ENCODE results near the gene CD244.
"Not testable (repeated sequence)": the region's sequence is repeated elsewhere in the genome, so short reads cannot be mapped to it uniquely, and the experiment has no call there.

The CD244 gene

DNA sequence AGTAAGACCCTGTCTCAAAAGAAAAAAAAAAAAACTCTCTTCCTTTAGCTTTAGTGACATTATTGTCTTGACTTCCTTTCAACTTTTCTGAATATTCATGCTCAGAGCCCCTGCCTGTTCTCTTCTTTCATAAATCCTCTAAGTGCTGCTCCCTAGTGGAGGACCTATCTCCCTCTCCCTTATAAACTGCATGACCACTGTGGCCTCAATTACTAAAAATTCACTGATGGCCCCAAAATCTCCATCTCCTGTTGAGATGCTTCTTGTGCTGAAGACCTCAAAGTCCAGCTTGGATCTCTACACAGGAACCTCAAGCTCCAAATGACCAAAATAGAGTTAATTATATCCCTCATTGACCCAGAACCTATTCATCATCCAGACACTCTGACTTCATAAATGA is 14.5 kb upstream of the CD244 start:
- Histone ChIP-seq H3K27me3 (ENCODE audit: low read depth, low read length) (no peaks in the 10 kb centered on the region), H3K27ac (ENCODE audit: low read length) (no peak overlapping the region), H3K4me3 (ENCODE audit: low read depth in 1 of 2, low read length in 2 of 2) (no peak overlapping the region), H3K9me3 (ENCODE audit: control insufficient read depth in 1 of 2, low read length in 2 of 2) (no peaks in the 10 kb centered on the region), H3K36me3 (ENCODE audit: control insufficient read depth in 1 of 2, insufficient read depth in 2 of 2, low read length in 2 of 2) (no peaks in the 10 kb centered on the region), H3K4me1 (ENCODE audit: control insufficient read depth in 1 of 2, insufficient read depth in 2 of 2, low read length in 2 of 2) (no peaks in the 10 kb centered on the region)

DNA sequence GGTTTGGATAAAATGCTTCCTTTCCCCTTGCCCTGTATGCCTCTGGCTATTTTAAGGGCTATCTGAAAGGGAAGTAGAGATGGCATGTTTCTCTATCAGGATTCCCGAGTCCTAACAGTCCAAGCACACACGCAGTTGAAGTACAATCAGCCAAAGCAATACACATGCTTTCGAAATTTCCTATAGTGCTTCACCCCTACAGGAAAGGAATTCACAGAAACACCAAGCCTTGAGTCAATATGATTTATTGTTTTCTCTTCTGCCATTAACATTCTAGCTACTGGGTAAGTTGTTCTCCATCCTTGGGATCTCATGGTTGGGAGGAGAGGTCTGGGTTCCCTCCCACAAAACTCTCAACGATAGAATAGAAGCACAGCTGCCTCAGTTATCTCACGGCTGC is 13.6 kb upstream of the CD244 start:
- H3K4me1 ChIP-seq (ENCODE audit: control insufficient read depth in 1 of 2, insufficient read depth in 2 of 2, low read length in 2 of 2): no peaks in the 10 kb centered on the region
- H3K27ac ChIP-seq (ENCODE audit: low read length): no peak overlapping the region
- H3K4me3 ChIP-seq (ENCODE audit: low read depth in 1 of 2, low read length in 2 of 2): no peak overlapping the region
- no peaks in the 10 kb centered on the region for H3K36me3 ChIP-seq (ENCODE audit: control insufficient read depth in 1 of 2, insufficient read depth in 2 of 2, low read length in 2 of 2)
- no peaks in the 10 kb centered on the region for H3K27me3 ChIP-seq (ENCODE audit: low read depth, low read length)
- no peaks in the 10 kb centered on the region for H3K9me3 ChIP-seq (ENCODE audit: control insufficient read depth in 1 of 2, low read length in 2 of 2)

DNA sequence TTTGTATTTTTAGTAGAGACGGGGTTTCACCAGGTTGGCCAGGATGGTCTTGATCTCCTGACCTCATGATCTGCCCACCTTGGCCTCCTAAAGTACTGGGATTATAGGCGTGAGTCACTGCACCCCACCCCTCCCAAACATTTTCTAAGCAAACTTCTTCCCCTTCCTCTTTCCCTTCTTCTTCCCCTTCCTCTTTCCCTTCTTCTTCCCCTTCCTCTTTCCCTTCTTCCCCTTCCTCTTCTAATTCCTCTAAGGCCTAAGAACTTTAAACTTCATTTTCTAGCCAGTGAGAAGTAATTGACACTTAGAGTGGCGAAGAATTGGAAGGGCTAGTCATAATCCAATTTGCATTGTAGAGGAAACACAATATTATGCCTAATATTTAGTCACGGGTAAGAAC is 12.9 kb upstream of the CD244 start:
- not testable (repeated sequence) for H3K27ac ChIP-seq (ENCODE audit: low read length); H3K4me3 ChIP-seq (ENCODE audit: low read depth in 1 of 2, low read length in 2 of 2); H3K9me3 ChIP-seq (ENCODE audit: control insufficient read depth in 1 of 2, low read length in 2 of 2); H3K4me1 ChIP-seq (ENCODE audit: control insufficient read depth in 1 of 2, insufficient read depth in 2 of 2, low read length in 2 of 2); H3K27me3 ChIP-seq (ENCODE audit: low read depth, low read length); H3K36me3 ChIP-seq (ENCODE audit: control insufficient read depth in 1 of 2, insufficient read depth in 2 of 2, low read length in 2 of 2)

- H3K27ac ChIP-seq (ENCODE audit: low read length): no peak overlapping the region
- no peaks in the 10 kb centered on the region for H3K36me3 ChIP-seq (ENCODE audit: control insufficient read depth in 1 of 2, insufficient read depth in 2 of 2, low read length in 2 of 2)
- no peak overlapping the region for H3K4me3 ChIP-seq (ENCODE audit: low read depth in 1 of 2, low read length in 2 of 2)
- no peaks in the 10 kb centered on the region for H3K4me1 ChIP-seq (ENCODE audit: control insufficient read depth in 1 of 2, insufficient read depth in 2 of 2, low read length in 2 of 2)
- no peaks in the 10 kb centered on the region for H3K9me3 ChIP-seq (ENCODE audit: control insufficient read depth in 1 of 2, low read length in 2 of 2)
- H3K27me3 ChIP-seq (ENCODE audit: low read depth, low read length): no peaks in the 10 kb centered on the region
Measured at GRCh38 chr1:160874935-160875334, 12.2 kb upstream of the CD244 start.

GRCh38 chr1:160868141-160868540 is 5.5 kb upstream of the CD244 start:
- Histone ChIP-seq H3K27ac (ENCODE audit: low read length) (no peak overlapping the region), H3K27me3 (ENCODE audit: low read depth, low read length) (no peaks in the 10 kb centered on the region), H3K4me1 (ENCODE audit: control insufficient read depth in 1 of 2, insufficient read depth in 2 of 2, low read length in 2 of 2) (no peaks in the 10 kb centered on the region)

DNA sequence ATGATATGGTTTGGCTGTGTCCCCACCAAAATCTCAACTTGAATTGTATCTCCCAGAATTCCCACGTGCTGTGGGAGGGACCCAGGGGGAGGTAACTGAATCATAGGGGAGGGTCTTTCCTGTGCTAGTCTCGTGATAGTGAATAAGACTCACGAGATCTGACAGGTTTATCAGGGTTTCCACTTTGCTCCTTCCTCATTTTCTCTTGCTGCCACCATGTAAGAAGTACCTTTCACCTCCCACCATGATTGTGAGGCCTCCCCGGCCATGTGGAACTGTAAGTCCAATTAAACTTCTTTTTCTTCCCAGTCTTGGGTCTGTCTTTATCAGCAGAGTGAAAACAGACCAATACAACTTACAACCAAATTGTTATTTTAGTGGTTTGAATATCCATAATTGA is 5.0 kb upstream of the CD244 start:
- not testable (repeated sequence) for H3K27ac ChIP-seq (ENCODE audit: low read length); H3K4me3 ChIP-seq (ENCODE audit: low read depth in 1 of 2, low read length in 2 of 2); H3K36me3 ChIP-seq (ENCODE audit: control insufficient read depth in 1 of 2, insufficient read depth in 2 of 2, low read length in 2 of 2); H3K27me3 ChIP-seq (ENCODE audit: low read depth, low read length); H3K4me1 ChIP-seq (ENCODE audit: control insufficient read depth in 1 of 2, insufficient read depth in 2 of 2, low read length in 2 of 2); H3K9me3 ChIP-seq (ENCODE audit: control insufficient read depth in 1 of 2, low read length in 2 of 2)

More at GRCh38 chr1:160868141-160868540, 5.5 kb upstream of the CD244 start:
- no peaks in the 10 kb centered on the region for H3K36me3 ChIP-seq (ENCODE audit: control insufficient read depth in 1 of 2, insufficient read depth in 2 of 2, low read length in 2 of 2)
- H3K9me3 ChIP-seq (ENCODE audit: control insufficient read depth in 1 of 2, low read length in 2 of 2): no peaks in the 10 kb centered on the region
- no peak overlapping the region for H3K4me3 ChIP-seq (ENCODE audit: low read depth in 1 of 2, low read length in 2 of 2)

DNA sequence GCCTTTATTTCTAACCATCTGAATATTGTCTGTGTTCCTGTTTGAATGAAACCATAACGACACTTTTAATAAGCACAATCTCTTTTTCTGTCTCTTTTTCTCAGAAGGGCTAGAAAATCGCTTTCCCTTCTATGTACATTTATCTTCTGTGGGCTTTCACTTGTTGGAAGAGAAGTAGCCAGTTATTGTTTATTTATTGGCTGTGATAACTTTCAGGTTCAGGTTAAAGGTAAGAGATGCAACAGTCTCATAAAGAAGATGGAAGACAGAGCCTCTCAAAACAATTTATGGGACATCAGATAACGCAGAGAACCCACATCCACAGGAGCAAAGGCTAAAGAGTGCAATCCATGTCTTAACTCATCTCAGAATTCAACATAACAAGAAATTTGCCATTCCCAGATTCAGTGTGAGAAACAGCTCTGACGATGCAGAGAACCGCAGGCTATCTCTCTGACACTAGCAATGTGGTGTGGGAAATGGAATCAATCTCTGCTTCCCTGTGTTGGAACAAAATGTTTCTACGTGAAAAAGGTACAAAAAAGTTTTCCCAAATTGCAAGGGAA is 4.1 kb upstream of the CD244 start:
- H3K36me3 ChIP-seq (ENCODE audit: control insufficient read depth in 1 of 2, insufficient read depth in 2 of 2, low read length in 2 of 2): no peaks in the 10 kb centered on the region
- H3K27me3 ChIP-seq (ENCODE audit: low read depth, low read length): no peaks in the 10 kb centered on the region

DNA sequence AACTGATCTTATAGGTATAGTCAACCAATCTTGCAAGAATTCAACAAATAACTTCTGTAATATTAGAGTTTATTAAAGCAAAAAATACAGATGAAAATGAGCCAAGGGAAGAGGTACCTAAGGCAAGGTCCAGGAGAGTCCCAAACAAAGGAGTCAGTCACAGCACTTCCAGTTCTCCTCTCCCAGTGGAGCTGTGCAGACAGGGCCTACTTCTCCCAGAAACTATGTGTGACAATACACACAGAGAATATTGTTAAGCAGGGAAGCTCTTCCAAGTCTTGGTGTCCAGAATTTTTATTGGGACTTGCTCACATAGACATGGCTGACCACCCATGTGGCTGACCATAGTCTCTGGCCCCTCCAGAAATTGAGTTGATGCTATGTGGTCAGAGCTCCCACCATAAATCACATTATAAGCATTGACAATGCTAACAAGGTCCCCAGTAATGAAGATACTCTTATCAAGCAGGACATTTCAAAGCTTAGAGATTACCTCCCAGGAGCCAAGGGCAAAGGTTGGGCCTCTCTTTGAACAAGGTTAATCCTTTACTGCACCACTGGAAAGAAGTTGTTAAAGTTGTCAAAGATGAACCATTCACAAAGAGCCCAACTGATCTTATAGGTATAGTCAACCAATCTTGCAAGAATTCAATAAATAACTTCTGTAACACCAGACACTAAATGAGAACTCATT is 3.5 kb upstream of the CD244 start:
- no peaks in the 10 kb centered on the region for H3K4me1 ChIP-seq (ENCODE audit: control insufficient read depth in 1 of 2, insufficient read depth in 2 of 2, low read length in 2 of 2)
- no peaks in the 10 kb centered on the region for H3K27me3 ChIP-seq (ENCODE audit: low read depth, low read length)
- H3K27ac ChIP-seq (ENCODE audit: low read length): no peak overlapping the region

More for the DNA sequence above, 4.1 kb upstream of the CD244 start:
- Histone ChIP-seq H3K4me3 (ENCODE audit: low read depth in 1 of 2, low read length in 2 of 2) (no peak overlapping the region), H3K27ac (ENCODE audit: low read length) (no peak overlapping the region), H3K4me1 (ENCODE audit: control insufficient read depth in 1 of 2, insufficient read depth in 2 of 2, low read length in 2 of 2) (no peaks in the 10 kb centered on the region), H3K9me3 (ENCODE audit: control insufficient read depth in 1 of 2, low read length in 2 of 2) (no peaks in the 10 kb centered on the region)

GRCh38 chr1:160865337-160865736 is 2.6 kb upstream of the CD244 start:
- Histone ChIP-seq H3K4me1 (ENCODE audit: control insufficient read depth in 1 of 2, insufficient read depth in 2 of 2, low read length in 2 of 2) (no peaks in the 10 kb centered on the region), H3K27ac (ENCODE audit: low read length) (no peak overlapping the region), H3K36me3 (ENCODE audit: control insufficient read depth in 1 of 2, insufficient read depth in 2 of 2, low read length in 2 of 2) (no peaks in the 10 kb centered on the region), H3K4me3 (ENCODE audit: low read depth in 1 of 2, low read length in 2 of 2) (no peak overlapping the region), H3K27me3 (ENCODE audit: low read depth, low read length) (no peaks in the 10 kb centered on the region), H3K9me3 (ENCODE audit: control insufficient read depth in 1 of 2, low read length in 2 of 2) (no peaks in the 10 kb centered on the region)

More for the DNA sequence above, 3.5 kb upstream of the CD244 start:
- H3K4me3 ChIP-seq (ENCODE audit: low read depth in 1 of 2, low read length in 2 of 2): no peak overlapping the region
- no peaks in the 10 kb centered on the region for H3K36me3 ChIP-seq (ENCODE audit: control insufficient read depth in 1 of 2, insufficient read depth in 2 of 2, low read length in 2 of 2)
- no peaks in the 10 kb centered on the region for H3K9me3 ChIP-seq (ENCODE audit: control insufficient read depth in 1 of 2, low read length in 2 of 2)

DNA sequence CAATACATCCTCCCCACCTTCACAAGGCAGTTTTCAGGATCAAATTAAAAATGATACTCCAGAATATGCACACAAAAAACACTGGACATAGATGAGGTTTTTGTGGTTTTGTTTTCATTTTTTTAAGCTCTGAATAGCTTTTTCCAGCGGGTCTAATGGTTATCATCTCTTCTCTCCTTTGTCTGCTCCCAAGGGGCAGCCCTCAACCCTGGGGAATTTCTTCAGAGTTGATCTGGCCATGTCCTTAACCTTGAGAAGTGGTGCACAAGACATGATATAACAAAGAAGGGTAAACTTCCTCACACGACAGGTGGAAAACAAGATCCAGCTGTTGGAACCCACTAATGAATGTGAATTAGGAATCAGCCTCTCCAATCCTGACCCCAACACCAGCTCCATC is 1.5 kb upstream of the CD244 start:
- H3K27me3 ChIP-seq (ENCODE audit: low read depth, low read length): no peaks in the 10 kb centered on the region
- no peak overlapping the region for H3K27ac ChIP-seq (ENCODE audit: low read length)
- H3K4me3 ChIP-seq (ENCODE audit: low read depth in 1 of 2, low read length in 2 of 2): no peak overlapping the region
- H3K4me1 ChIP-seq (ENCODE audit: control insufficient read depth in 1 of 2, insufficient read depth in 2 of 2, low read length in 2 of 2): no peaks in the 10 kb centered on the region
- no peaks in the 10 kb centered on the region for H3K36me3 ChIP-seq (ENCODE audit: control insufficient read depth in 1 of 2, insufficient read depth in 2 of 2, low read length in 2 of 2)
- H3K9me3 ChIP-seq (ENCODE audit: control insufficient read depth in 1 of 2, low read length in 2 of 2): no peaks in the 10 kb centered on the region

- Histone ChIP-seq H3K36me3 (ENCODE audit: control insufficient read depth in 1 of 2, insufficient read depth in 2 of 2, low read length in 2 of 2) (no peaks in the 10 kb centered on the region), H3K4me3 (ENCODE audit: low read depth in 1 of 2, low read length in 2 of 2) (no peak overlapping the region), H3K27me3 (ENCODE audit: low read depth, low read length) (no peaks in the 10 kb centered on the region), H3K27ac (ENCODE audit: low read length) (no peak overlapping the region), H3K4me1 (ENCODE audit: control insufficient read depth in 1 of 2, insufficient read depth in 2 of 2, low read length in 2 of 2) (no peaks in the 10 kb centered on the region), H3K9me3 (ENCODE audit: control insufficient read depth in 1 of 2, low read length in 2 of 2) (no peaks in the 10 kb centered on the region)
Measured at GRCh38 chr1:160863774-160864131, 1.1 kb upstream of the CD244 start.

All from muscle layer of duodenum (tissue), 2 donors.